ENCODE measurements around the gene NR6A1.

The NR6A1 gene

DNA sequence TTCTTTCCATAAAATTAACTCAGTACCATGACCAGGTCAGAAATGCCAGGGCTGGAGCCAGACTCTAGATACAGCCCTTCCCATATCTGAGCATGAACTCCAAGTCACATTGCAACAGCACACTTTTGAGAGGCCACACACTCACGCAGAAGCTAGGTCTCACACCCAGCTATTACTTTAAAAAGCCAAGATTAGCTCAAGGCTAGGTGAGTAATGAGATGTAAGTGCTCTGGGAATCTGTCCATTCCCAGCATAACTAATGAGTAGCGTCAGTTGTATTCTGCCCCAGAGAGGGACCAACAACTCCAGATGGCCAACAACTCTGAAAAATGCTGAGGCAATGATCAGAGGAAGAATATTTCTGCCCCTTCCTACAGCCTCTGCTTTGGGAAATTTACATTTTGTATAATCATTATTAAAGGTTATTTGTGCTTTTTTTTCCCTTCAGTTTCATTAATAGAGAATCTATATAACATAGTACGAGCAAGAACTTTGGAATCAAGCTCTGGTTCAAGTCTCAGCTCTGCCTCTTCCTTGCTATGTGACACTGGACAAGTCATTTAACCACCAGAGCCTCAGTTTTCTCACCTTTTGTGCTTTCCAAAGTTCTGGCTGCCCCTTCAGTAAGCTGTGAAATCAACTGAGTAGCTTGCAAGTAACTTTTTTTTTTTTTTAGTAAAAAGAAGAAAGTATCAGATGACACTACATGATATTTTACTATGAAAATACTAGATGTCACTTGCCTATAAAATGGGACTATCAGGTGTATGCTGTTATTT, 118.3 kb downstream of the NR6A1 start:
- TF ChIP-seq, protein P1, sequence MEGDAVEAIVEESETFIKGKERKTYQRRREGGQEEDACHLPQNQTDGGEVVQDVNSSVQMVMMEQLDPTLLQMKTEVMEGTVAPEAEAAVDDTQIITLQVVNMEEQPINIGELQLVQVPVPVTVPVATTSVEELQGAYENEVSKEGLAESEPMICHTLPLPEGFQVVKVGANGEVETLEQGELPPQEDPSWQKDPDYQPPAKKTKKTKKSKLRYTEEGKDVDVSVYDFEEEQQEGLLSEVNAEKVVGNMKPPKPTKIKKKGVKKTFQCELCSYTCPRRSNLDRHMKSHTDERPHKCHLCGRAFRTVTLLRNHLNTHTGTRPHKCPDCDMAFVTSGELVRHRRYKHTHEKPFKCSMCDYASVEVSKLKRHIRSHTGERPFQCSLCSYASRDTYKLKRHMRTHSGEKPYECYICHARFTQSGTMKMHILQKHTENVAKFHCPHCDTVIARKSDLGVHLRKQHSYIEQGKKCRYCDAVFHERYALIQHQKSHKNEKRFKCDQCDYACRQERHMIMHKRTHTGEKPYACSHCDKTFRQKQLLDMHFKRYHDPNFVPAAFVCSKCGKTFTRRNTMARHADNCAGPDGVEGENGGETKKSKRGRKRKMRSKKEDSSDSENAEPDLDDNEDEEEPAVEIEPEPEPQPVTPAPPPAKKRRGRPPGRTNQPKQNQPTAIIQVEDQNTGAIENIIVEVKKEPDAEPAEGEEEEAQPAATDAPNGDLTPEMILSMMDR (IDR thresholded peaks at IDR 0.05; ENCODE audit: low read depth, low read length): no peak
- DNase-seq (ENCODE audit: extremely low read depth, low read depth): peak; percentile 88

GRCh38 chr9:124652203-124652602, 118.9 kb downstream of the NR6A1 start:
- DNase-seq (ENCODE audit: extremely low read depth, low read depth): no peak
- TF ChIP-seq, protein P1 (IDR thresholded peaks at IDR 0.05; ENCODE audit: low read depth, low read length): no peak

- TF ChIP-seq, protein P1 (IDR thresholded peaks at IDR 0.05; ENCODE audit: low read depth, low read length): no peak
- no peak for DNase-seq (ENCODE audit: extremely low read depth, low read depth)
Measured at GRCh38 chr9:124645274-124645673, 125.8 kb downstream of the NR6A1 start.

- TF ChIP-seq, protein P1 (IDR thresholded peaks at IDR 0.05; ENCODE audit: low read depth, low read length): no peak
Measured at GRCh38 chr9:124639637-124640036, 131.5 kb downstream of the NR6A1 start.

GRCh38 chr9:124635285-124635684, 135.8 kb downstream of the NR6A1 start:
- TF ChIP-seq, protein P1 (IDR thresholded peaks at IDR 0.05; ENCODE audit: low read depth, low read length): no peak
- DNase-seq (ENCODE audit: extremely low read depth, low read depth): no peak

More at GRCh38 chr9:124639637-124640036, 131.5 kb downstream of the NR6A1 start:
- DNase-seq (ENCODE audit: extremely low read depth, low read depth): no peak

- TF ChIP-seq, protein P1 (IDR thresholded peaks at IDR 0.05; ENCODE audit: low read depth, low read length): no peak
- no peak for DNase-seq (ENCODE audit: extremely low read depth, low read depth)
Measured at GRCh38 chr9:124632077-124632621, 139.0 kb downstream of the NR6A1 start.

DNA sequence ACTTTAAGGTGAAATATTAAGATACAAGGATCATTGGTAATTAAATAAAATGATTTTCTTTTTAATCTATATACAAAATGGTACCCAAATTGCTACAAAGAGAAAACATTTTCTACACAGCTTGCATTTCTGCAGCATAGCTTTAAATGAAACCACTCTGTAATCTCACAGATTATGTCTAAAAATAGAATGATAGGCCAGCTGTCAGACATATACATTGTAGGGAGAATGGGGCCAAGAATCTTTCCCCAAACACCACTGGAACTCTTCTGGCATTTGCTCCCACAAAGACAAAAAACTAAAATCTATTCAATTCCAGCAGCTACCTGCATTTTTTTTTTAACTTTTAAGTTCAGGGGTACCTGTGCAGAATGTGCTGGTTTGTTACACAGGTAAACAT, 139.8 kb downstream of the NR6A1 start:
- TF ChIP-seq, protein P1 (IDR thresholded peaks at IDR 0.05; ENCODE audit: low read depth, low read length): no peak
- no peak for DNase-seq (ENCODE audit: extremely low read depth, low read depth)
